H9 (cell line): ENCODE measurements around the gene JADE2. TPM values are rescaled to one million over a fixed set of nuclear protein-coding genes. Genes with fewer than 3 reads are reported as not detected.

Experiments
- DNase-seq: peaks from one replicate; pipeline ENCODE4 v3.0.0-alpha.2; 2017
- H2AFZ ChIP-seq: one replicate; pipeline ENCODE4 v1.6.1; 2013; ENCODE audit warnings: mild to moderate bottlenecking, low read length, control low read depth, moderate library complexity
- H2AK5ac ChIP-seq: 2 replicates; pipeline ENCODE4 v1.6.1; 2013; ENCODE audit warnings: low read length, control low read depth, mixed read lengths; ENCODE audit not compliant: insufficient read length
- H2BK120ac ChIP-seq: one replicate; pipeline ENCODE4 v1.6.1; 2013; ENCODE audit warnings: low read depth, mild to moderate bottlenecking, low read length, control low read depth, inconsistent platforms; ENCODE audit not compliant: poor library complexity, severe bottlenecking
- H2BK12ac ChIP-seq: 2 replicates; pipeline ENCODE4 v1.6.1; 2013; ENCODE audit warnings: low read length, control low read depth, mixed read lengths, low read depth; ENCODE audit not compliant: insufficient read length
- H2BK15ac ChIP-seq: 2 replicates; pipeline ENCODE4 v1.6.1; 2013; ENCODE audit warnings: low read depth, low read length, control low read depth
- H2BK20ac ChIP-seq: one replicate; pipeline ENCODE4 v1.6.1; 2013; ENCODE audit warnings: low read depth, mild to moderate bottlenecking, low read length, control low read depth, inconsistent platforms; ENCODE audit not compliant: poor library complexity, severe bottlenecking
- H2BK5ac ChIP-seq: 2 replicates; pipeline ENCODE4 v1.6.1; 2013; ENCODE audit warnings: low read length, control low read depth, mixed read lengths; ENCODE audit not compliant: insufficient read length
- H3K14ac ChIP-seq: 2 replicates; pipeline ENCODE4 v1.6.1; 2013; ENCODE audit warnings: low read length, control low read depth; ENCODE audit not compliant: insufficient read depth
- H3K18ac ChIP-seq: 2 replicates; pipeline ENCODE4 v1.6.1; 2013; ENCODE audit warnings: low read depth, mild to moderate bottlenecking, mixed read lengths, low read length, control low read depth; ENCODE audit not compliant: insufficient read length
- H3K23ac ChIP-seq: 2 replicates; pipeline ENCODE4 v1.6.1; 2013; ENCODE audit warnings: low read length, control low read depth, mixed read lengths, low read depth; ENCODE audit not compliant: insufficient read length
- H3K23me2 ChIP-seq: 2 replicates; pipeline ENCODE4 v1.6.1; 2013; ENCODE audit warnings: low read depth, mild to moderate bottlenecking, mixed read lengths, low read length, control low read depth; ENCODE audit not compliant: insufficient read length, poor library complexity, severe bottlenecking
- H3K27ac ChIP-seq: 2 replicates; pipeline ENCODE4 v1.5.1; 2013; ENCODE audit warnings: low read length, control low read depth, mixed read lengths, low read depth; ENCODE audit not compliant: insufficient read length
- H3K27me3 ChIP-seq: 2 replicates; pipeline ENCODE4 v1.6.1; 2013; ENCODE audit warnings: low read length, control low read depth, inconsistent platforms; ENCODE audit not compliant: insufficient read depth
- H3K4ac ChIP-seq: 2 replicates; pipeline ENCODE4 v1.6.1; 2013; ENCODE audit warnings: low read depth, mild to moderate bottlenecking, control low read depth, inconsistent platforms, low read length, moderate library complexity
- H3K4me1 ChIP-seq: 2 replicates; pipeline ENCODE4 v1.6.1; 2013; ENCODE audit warnings: low read length, control low read depth, inconsistent platforms; ENCODE audit not compliant: insufficient read depth
- H3K4me2 ChIP-seq: 2 replicates; pipeline ENCODE4 v1.6.1; 2013; ENCODE audit warnings: low read length, control low read depth, mixed read lengths; ENCODE audit not compliant: insufficient read length, insufficient read depth
- H3K56ac ChIP-seq: 2 replicates; pipeline ENCODE4 v1.6.1; 2013; ENCODE audit warnings: low read depth, mild to moderate bottlenecking, mixed read lengths, low read length, control low read depth; ENCODE audit not compliant: insufficient read length
- H3K79me1 ChIP-seq: 2 replicates; pipeline ENCODE4 v1.6.1; 2013; ENCODE audit warnings: low read depth, mild to moderate bottlenecking, moderate library complexity, low read length, control low read depth, inconsistent platforms; ENCODE audit not compliant: insufficient read depth, poor library complexity, severe bottlenecking
- H3K79me2 ChIP-seq: 2 replicates; pipeline ENCODE4 v1.6.1; 2013; ENCODE audit warnings: low read length, control low read depth, inconsistent platforms; ENCODE audit not compliant: insufficient read depth
- H3K9ac ChIP-seq: 2 replicates; pipeline ENCODE4 v1.6.1; 2013; ENCODE audit warnings: low read length, control low read depth, mixed read lengths; ENCODE audit not compliant: insufficient read length; ENCODE audit errors: extremely low read depth
- H3K9me3 ChIP-seq: one replicate; pipeline ENCODE4 v1.6.1; 2013; ENCODE audit warnings: low read depth, low read length, inconsistent platforms; ENCODE audit not compliant: control insufficient read depth
- H3T11ph ChIP-seq: one replicate; pipeline ENCODE4 v1.6.1; 2013; ENCODE audit warnings: mild to moderate bottlenecking, low read length, control low read depth, inconsistent platforms
- H4K20me1 ChIP-seq: one replicate; pipeline ENCODE4 v1.6.1; 2013; ENCODE audit not compliant: control insufficient read depth, insufficient read length, insufficient read depth
- H4K5ac ChIP-seq: 2 replicates; pipeline ENCODE4 v1.6.1; 2013; ENCODE audit warnings: low read depth, mild to moderate bottlenecking, mixed read lengths, low read length, control low read depth; ENCODE audit not compliant: insufficient read length
- H4K8ac ChIP-seq: replicated peaks from 2 replicates; pipeline ENCODE4 v1.6.1; 2013; ENCODE audit warnings: low read length, control low read depth, mixed read lengths, low read depth; ENCODE audit not compliant: insufficient read length
- H4K91ac ChIP-seq: 2 replicates; pipeline ENCODE4 v1.6.1; 2013; ENCODE audit warnings: low read depth, mild to moderate bottlenecking, moderate library complexity, mixed read lengths, low read length, control low read depth; ENCODE audit not compliant: insufficient read length
- H3K27ac Mint-ChIP-seq, 3 experiments: 2 replicates in 2 of 3; 3 replicates in 1 of 3; pipeline ENCODE4 v1.8.0; 2020 to 2021; ENCODE audit warnings: mixed read lengths in 3 of 3, mild to moderate bottlenecking in 1 of 3, moderate library complexity in 1 of 3
- H3K27me3 Mint-ChIP-seq: 2 replicates; pipeline ENCODE4 v1.8.0; 2021; ENCODE audit warnings: low read depth, mild to moderate bottlenecking, moderate library complexity, mixed read lengths
- H3K36me3 Mint-ChIP-seq, 3 experiments: 2 replicates in 2 of 3; 3 replicates in 1 of 3; pipeline ENCODE4 v1.8.0; 2020 to 2021; ENCODE audit warnings: low read depth in 3 of 3, mixed read lengths in 3 of 3; ENCODE audit not compliant: insufficient read depth in 1 of 3
- H3K4me1 Mint-ChIP-seq, 2 experiments: 2 replicates each; pipeline ENCODE4 v1.8.0; 2020; ENCODE audit warnings: mixed read lengths in 2 of 2
- H3K4me3 Mint-ChIP-seq, 2 experiments: 2 replicates in 1 of 2; 3 replicates in 1 of 2; pipeline ENCODE4 v1.8.0; 2020 to 2021; ENCODE audit warnings: mild to moderate bottlenecking in 2 of 2, mixed read lengths in 2 of 2, moderate library complexity in 1 of 2
- H3K9me3 Mint-ChIP-seq, 2 experiments: 2 replicates in 1 of 2; 3 replicates in 1 of 2; pipeline ENCODE4 v1.8.0; 2020; ENCODE audit warnings: mild to moderate bottlenecking in 2 of 2, mixed read lengths in 2 of 2, moderate library complexity in 1 of 2
- WGBS: extraction: QIAGEN DNeasy Blood & Tissue Kit; methylation state at CpG from one replicate; pipeline ENCODE4 v1.1.7; 2013; ENCODE audit warnings: missing lambda C conversion rate, low lambda C conversion rate, mixed read lengths; ENCODE audit not compliant: insufficient read length; ENCODE audit errors: extremely low coverage; 5-methylcytosine and 5-hydroxymethylcytosine counted together
- total RNA-seq: library from RNA; stranded (reverse); gene quantifications from 2 replicates; pipeline ENCODE4 v1.2.1, GENCODE V29; 2021
- TF ChIP-seq, protein P1 (sequence below): fragments of 200-600 bp; sonication (generic); conservative IDR thresholded peaks from 3 replicates; pipeline ENCODE4 v1.8.0; 2021; ENCODE audit warnings: antibody characterized with exemption, mild to moderate bottlenecking

Gene JADE2
- total RNA-seq, 1 experiment from 2014 or later = 99.7 TPM

- no peak overlapping the region for H3K23ac ChIP-seq
- no peaks in the 10 kb centered on the region for H3K9me3 ChIP-seq
- H3K18ac ChIP-seq = no peak overlapping the region
- H4K8ac ChIP-seq = no peak overlapping the region
- H2AFZ ChIP-seq = no peak overlapping the region
- H3K27ac ChIP-seq = no peak overlapping the region
- TF ChIP-seq, protein P1, sequence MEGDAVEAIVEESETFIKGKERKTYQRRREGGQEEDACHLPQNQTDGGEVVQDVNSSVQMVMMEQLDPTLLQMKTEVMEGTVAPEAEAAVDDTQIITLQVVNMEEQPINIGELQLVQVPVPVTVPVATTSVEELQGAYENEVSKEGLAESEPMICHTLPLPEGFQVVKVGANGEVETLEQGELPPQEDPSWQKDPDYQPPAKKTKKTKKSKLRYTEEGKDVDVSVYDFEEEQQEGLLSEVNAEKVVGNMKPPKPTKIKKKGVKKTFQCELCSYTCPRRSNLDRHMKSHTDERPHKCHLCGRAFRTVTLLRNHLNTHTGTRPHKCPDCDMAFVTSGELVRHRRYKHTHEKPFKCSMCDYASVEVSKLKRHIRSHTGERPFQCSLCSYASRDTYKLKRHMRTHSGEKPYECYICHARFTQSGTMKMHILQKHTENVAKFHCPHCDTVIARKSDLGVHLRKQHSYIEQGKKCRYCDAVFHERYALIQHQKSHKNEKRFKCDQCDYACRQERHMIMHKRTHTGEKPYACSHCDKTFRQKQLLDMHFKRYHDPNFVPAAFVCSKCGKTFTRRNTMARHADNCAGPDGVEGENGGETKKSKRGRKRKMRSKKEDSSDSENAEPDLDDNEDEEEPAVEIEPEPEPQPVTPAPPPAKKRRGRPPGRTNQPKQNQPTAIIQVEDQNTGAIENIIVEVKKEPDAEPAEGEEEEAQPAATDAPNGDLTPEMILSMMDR = no peak
- H2BK20ac ChIP-seq = no peak overlapping the region
- H2BK12ac ChIP-seq = no peak overlapping the region
- no CpG with 5 or more reads among the region's 12 CpGs for WGBS
- no peak overlapping the region for H3K4me2 ChIP-seq
- H3K27me3 Mint-ChIP-seq = no peaks in the 10 kb centered on the region; the same call in 1 of the 2 replicates
- no peaks in the 10 kb centered on the region for H3K79me2 ChIP-seq
- H3K79me1 ChIP-seq = no peaks in the 10 kb centered on the region
- no peak overlapping the region for H2BK15ac ChIP-seq
- no peaks in the 10 kb centered on the region for H3K36me3 Mint-ChIP-seq
- H3K23me2 ChIP-seq = no peaks in the 10 kb centered on the region
- peaks cover 0 to 2% of the 10 kb centered on the region in 2 experiments; a peak in 1 of 5 replicates for H3K9me3 Mint-ChIP-seq
- peaks cover 24 to 40% of the 10 kb centered on the region in 2 experiments for H3K4me1 Mint-ChIP-seq
- no peak overlapping the region for H2BK120ac ChIP-seq
- H3K27ac Mint-ChIP-seq = no peak overlapping the region
- peaks cover 7% of the 10 kb centered on the region; the same call in 1 of the 2 replicates for H3K4me1 ChIP-seq
- no peaks in the 10 kb centered on the region for H3K27me3 ChIP-seq
- H2AK5ac ChIP-seq = no peak overlapping the region
- H3K4me3 Mint-ChIP-seq = no peak overlapping the region
- H4K91ac ChIP-seq = no peak overlapping the region
- no peak overlapping the region for H3T11ph ChIP-seq
- no peaks in the 10 kb centered on the region for H4K20me1 ChIP-seq
- no peak overlapping the region for H3K14ac ChIP-seq
- no peak for DNase-seq
- no peak overlapping the region for H3K4ac ChIP-seq
- no peak overlapping the region for H3K56ac ChIP-seq
- no peak overlapping the region for H2BK5ac ChIP-seq
- H4K5ac ChIP-seq = no peak overlapping the region
- H3K9ac ChIP-seq = no peak overlapping the region
Observed at GRCh38 chr5:134504629-134505300, 20.7 kb upstream of the JADE2 start.
